ENCODE results near the gene FMNL2.

Gene FMNL2

GRCh38 chr2:152337511-152337903 lies 2.5 kb downstream of the FMNL2 start:
- Histone ChIP-seq H3K27ac (peak overlapping the region in 1 of 2 donors; percentile 91), H3K4me3 (peak overlapping the region; percentile 98)
- TF ChIP-seq CTCF (IDR thresholded peaks at IDR 0.05) = no peak
- no peak for DNase-seq (ENCODE audit: low spot score)

- Histone ChIP-seq H3K27ac (no peak overlapping the region), H3K4me3 (no peak overlapping the region)
- no peak for DNase-seq (ENCODE audit: low spot score)
- TF ChIP-seq CTCF (IDR thresholded peaks at IDR 0.05) = no peak
These were observed 4.7 kb downstream of the FMNL2 start for GRCh38 chr2:152339556-152340286.

GRCh38 chr2:152342259-152343046 lies 7.5 kb downstream of the FMNL2 start:
- no peak for TF ChIP-seq CTCF (IDR thresholded peaks at IDR 0.05)
- Histone ChIP-seq H3K4me3 (no peak overlapping the region), H3K27ac (no peak overlapping the region)
- no peak for DNase-seq (ENCODE audit: low spot score)

- H3K4me3 ChIP-seq = no peak overlapping the region
- no peak for TF ChIP-seq CTCF (IDR thresholded peaks at IDR 0.05)
- no peak for DNase-seq (ENCODE audit: low spot score)
- no peak overlapping the region for H3K27ac ChIP-seq
These were observed 8.5 kb downstream of the FMNL2 start for GRCh38 chr2:152343426-152343825.

GRCh38 chr2:152344579-152345195 lies 9.7 kb downstream of the FMNL2 start:
- DNase-seq (ENCODE audit: low spot score) = no peak
- Histone ChIP-seq H3K4me3 (no peak overlapping the region), H3K27ac (no peak overlapping the region)
- TF ChIP-seq CTCF (IDR thresholded peaks at IDR 0.05) = no peak

- Histone ChIP-seq H3K4me3 (no peak overlapping the region), H3K27ac (no peak overlapping the region)
- no peak for TF ChIP-seq CTCF (IDR thresholded peaks at IDR 0.05)
- DNase-seq (ENCODE audit: low spot score) = no peak
These were observed 12.1 kb downstream of the FMNL2 start for GRCh38 chr2:152347076-152347475.
